Adrenal gland (tissue), 5 donors: ENCODE results near the gene ATF6B.

Source experiments
- POLR2A ChIP-seq, 2 donors: fragments of 450-650 bp; IDR thresholded peaks; one replicate each; pipeline ENCODE4 v1.6.1; 2017; ENCODE audit warnings: antibody characterized with exemption in 2 of 2, mild to moderate bottlenecking in 2 of 2, moderate library complexity in 1 of 2
- TF ChIP-seq, protein P1 (sequence below), 6 experiments: fragments of 450-650 bp in 4 of 6; fragments of 200-600 bp in 2 of 6; sonication (generic) in 1 of 6; IDR thresholded peaks; 1 replicate in 5 of 6; 2 replicates in 1 of 6; pipeline versions ENCODE4 v1.5.1 to v1.8.0; 2016 to 2021; ENCODE audit warnings: antibody characterized with exemption in 6 of 6, mild to moderate bottlenecking in 2 of 6, moderate library complexity in 1 of 6
- donor health status: DM: no; HTN: no; CAD: no.

DNA sequence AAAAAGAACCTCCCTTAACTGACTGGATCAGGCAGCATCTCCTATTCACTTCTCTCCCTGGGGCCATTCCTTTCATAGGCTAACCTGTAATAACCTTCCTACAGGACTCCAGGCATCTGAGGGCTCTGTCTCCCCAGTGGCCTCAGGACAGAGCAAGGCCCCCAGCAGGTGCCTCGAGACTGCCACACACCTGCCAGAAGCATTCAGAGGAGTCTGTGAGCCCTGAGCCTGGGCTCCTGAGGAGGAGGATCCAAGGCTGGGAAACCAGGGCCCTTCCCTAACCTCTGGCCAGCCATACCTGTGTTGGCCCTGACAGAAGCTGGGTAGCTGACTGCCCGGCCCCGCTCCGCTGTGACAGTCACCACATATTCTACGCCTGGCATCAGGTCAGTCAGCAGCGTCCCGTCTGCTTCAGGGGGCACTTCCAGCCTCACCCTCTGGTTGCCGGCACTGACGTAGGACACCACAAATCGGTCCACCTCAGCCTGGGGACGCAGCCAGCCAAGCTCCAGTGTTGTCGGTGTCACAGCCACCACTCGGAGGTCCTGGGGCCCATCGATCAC is 39.5 kb downstream of the ATF6B start:
- TF ChIP-seq, protein P1, sequence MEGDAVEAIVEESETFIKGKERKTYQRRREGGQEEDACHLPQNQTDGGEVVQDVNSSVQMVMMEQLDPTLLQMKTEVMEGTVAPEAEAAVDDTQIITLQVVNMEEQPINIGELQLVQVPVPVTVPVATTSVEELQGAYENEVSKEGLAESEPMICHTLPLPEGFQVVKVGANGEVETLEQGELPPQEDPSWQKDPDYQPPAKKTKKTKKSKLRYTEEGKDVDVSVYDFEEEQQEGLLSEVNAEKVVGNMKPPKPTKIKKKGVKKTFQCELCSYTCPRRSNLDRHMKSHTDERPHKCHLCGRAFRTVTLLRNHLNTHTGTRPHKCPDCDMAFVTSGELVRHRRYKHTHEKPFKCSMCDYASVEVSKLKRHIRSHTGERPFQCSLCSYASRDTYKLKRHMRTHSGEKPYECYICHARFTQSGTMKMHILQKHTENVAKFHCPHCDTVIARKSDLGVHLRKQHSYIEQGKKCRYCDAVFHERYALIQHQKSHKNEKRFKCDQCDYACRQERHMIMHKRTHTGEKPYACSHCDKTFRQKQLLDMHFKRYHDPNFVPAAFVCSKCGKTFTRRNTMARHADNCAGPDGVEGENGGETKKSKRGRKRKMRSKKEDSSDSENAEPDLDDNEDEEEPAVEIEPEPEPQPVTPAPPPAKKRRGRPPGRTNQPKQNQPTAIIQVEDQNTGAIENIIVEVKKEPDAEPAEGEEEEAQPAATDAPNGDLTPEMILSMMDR (IDR thresholded peaks at IDR 0.05) = no peak
- TF ChIP-seq POLR2A (IDR thresholded peaks at IDR 0.05) = no peak
